HG03442 (cell line): ENCODE measurements around the gene NFYC.
A peak's percentile ranks its signal among the peaks of the same experiment; 100 is the strongest.
"Not testable (repeated sequence)": the region's sequence is repeated elsewhere in the genome, so short reads cannot be mapped to it uniquely, and the experiment has no call there.

Experiments used
- ATAC-seq: cut with Tn5 transposase; IDR thresholded peaks from one replicate; pipeline ENCODE4 v1.9.1; 2021; ENCODE audit warnings: mild to moderate bottlenecking, moderate library complexity; ENCODE audit not compliant: unreplicated experiment

NFYC gene

GRCh38 chr1:40664791-40665190, 26.7 kb upstream of the NFYC start:
- ATAC-seq, result no peak

- peak; percentile 51 for ATAC-seq
Measured at GRCh38 chr1:40665335-40666171, 26.0 kb upstream of the NFYC start, which contains the start of gene RIMS3. Gene RIMS3 (minus strand): TSS chr1:40665682. CDS start chr1:40641925, 23,757 bp downstream.

- ATAC-seq, result peak; percentile 51
Measured at GRCh38 chr1:40668769-40669525, 22.6 kb upstream of the NFYC start.

- ATAC-seq, result no peak
Measured at GRCh38 chr1:40673452-40673851, 18.1 kb upstream of the NFYC start.

GRCh38 chr1:40676501-40676900, 15.0 kb upstream of the NFYC start:
- ATAC-seq, result no peak

GRCh38 chr1:40679165-40679953, 12.1 kb upstream of the NFYC start:
- no peak for ATAC-seq

- ATAC-seq, result no peak
Measured at GRCh38 chr1:40684669-40685068, 6.8 kb upstream of the NFYC start.

GRCh38 chr1:40687059-40687458, 4.4 kb upstream of the NFYC start:
- ATAC-seq, result no peak

- ATAC-seq, result no peak
Measured at GRCh38 chr1:40687661-40688060, 3.8 kb upstream of the NFYC start.

- ATAC-seq, result no peak
Measured at GRCh38 chr1:40689737-40690136, 1.8 kb upstream of the NFYC start.

- no peak for ATAC-seq
Measured at GRCh38 chr1:40690771-40691537, 550 bp upstream of the NFYC start.

- ATAC-seq, result no peak
Measured at GRCh38 chr1:40692429-40692895, 958 bp downstream of the NFYC start.

GRCh38 chr1:40693425-40693824, 1.9 kb downstream of the NFYC start:
- ATAC-seq, result no peak

- ATAC-seq, result no peak
Measured at GRCh38 chr1:40694353-40694874, 2.9 kb downstream of the NFYC start.

- ATAC-seq, result no peak
Measured at GRCh38 chr1:40696294-40696693, 4.8 kb downstream of the NFYC start.

GRCh38 chr1:40697436-40697835, 5.9 kb downstream of the NFYC start:
- no peak for ATAC-seq

- ATAC-seq, result peak; percentile 83
Measured at GRCh38 chr1:40699787-40700186, 8.3 kb downstream of the NFYC start.

GRCh38 chr1:40701684-40702083, 10.2 kb downstream of the NFYC start:
- ATAC-seq, result no peak

GRCh38 chr1:40702810-40703209, 11.3 kb downstream of the NFYC start:
- not testable (repeated sequence) for ATAC-seq

GRCh38 chr1:40703316-40703715, 11.8 kb downstream of the NFYC start:
- no peak for ATAC-seq
